Right atrium auricular region (tissue), 2 donors: Measurements from ENCODE around the gene FGF18. TPM values are rescaled to one million over a fixed set of nuclear protein-coding genes. Genes with fewer than 3 reads are reported as not detected.

ENCODE experiments used
- DNase-seq: peaks from one replicate; pipeline ENCODE4 v3.0.0-alpha.2; 2019; ENCODE audit warnings: low spot score
- H3K27ac ChIP-seq, 2 donors: fragments of 200-600 bp; sonication (generic); 1 replicate in 1 of 2; 2 replicates in 1 of 2; pipeline ENCODE4 v1.5.1; 2016 to 2019
- H3K27me3 ChIP-seq, 2 donors: fragments of 200-600 bp; sonication (generic); one replicate each; pipeline versions ENCODE4 v1.5.1 to v1.6.0; 2017 to 2019
- H3K36me3 ChIP-seq: fragments of 200-600 bp; sonication (generic); one replicate; pipeline ENCODE4 v1.5.1; 2016
- H3K4me1 ChIP-seq, 2 donors: fragments of 200-600 bp; sonication (generic); one replicate each; pipeline versions ENCODE4 v1.5.1 to v1.6.0; 2017 to 2019
- H3K4me3 ChIP-seq, 2 donors: fragments of 200-600 bp; sonication (generic); 1 replicate in 1 of 2; 2 replicates in 1 of 2; pipeline ENCODE4 v1.5.1; 2017 to 2019; ENCODE audit warnings: mild to moderate bottlenecking in 1 of 2, moderate library complexity in 1 of 2
- H3K9me3 ChIP-seq, 2 donors: fragments of 200-600 bp; sonication (generic); one replicate each; pipeline ENCODE4 v1.5.1; 2019
- CTCF ChIP-seq, 2 donors: fragments of 200-600 bp; sonication (generic); IDR thresholded peaks; one replicate each; pipeline ENCODE4 v1.5.1; 2019; ENCODE audit warnings: antibody characterized with exemption in 2 of 2
- total RNA-seq, 2 donors: library from RNA; depleted of rRNA; stranded (reverse); fragments of >200 nt; gene quantifications; one replicate each; pipeline ENCODE4 v1.1.0, GENCODE V29; 2016

FGF18 gene
- total RNA-seq, 2 donors from 2014 or later, result 2.2 to 2.7 TPM

GRCh38 chr5:171433352-171433698 is 13.9 kb downstream of the FGF18 start:
- no peaks in the 10 kb centered on the region for H3K36me3 ChIP-seq
- TF ChIP-seq CTCF (IDR thresholded peaks at IDR 0.05), result no peak
- no peak overlapping the region for H3K27ac ChIP-seq
- no peaks in the 10 kb centered on the region for H3K4me1 ChIP-seq
- H3K9me3 ChIP-seq, result no peaks in the 10 kb centered on the region
- no peaks in the 10 kb centered on the region for H3K27me3 ChIP-seq
- no peak for DNase-seq
- no peak overlapping the region for H3K4me3 ChIP-seq

- no peaks in the 10 kb centered on the region for H3K27me3 ChIP-seq
- no peaks in the 10 kb centered on the region for H3K36me3 ChIP-seq
- H3K4me3 ChIP-seq, result no peak overlapping the region
- no peaks in the 10 kb centered on the region for H3K9me3 ChIP-seq
- DNase-seq, result no peak
- no peak overlapping the region for H3K27ac ChIP-seq
- TF ChIP-seq CTCF (IDR thresholded peaks at IDR 0.05), result no peak
- H3K4me1 ChIP-seq, result peaks cover 0 to 5% of the 10 kb centered on the region in 2 donors
These were observed 14.7 kb downstream of the FGF18 start for GRCh38 chr5:171433982-171434676.

GRCh38 chr5:171434874-171435273 is 15.4 kb downstream of the FGF18 start:
- Histone ChIP-seq H3K4me3 (no peak overlapping the region), H3K4me1 (peaks cover 0 to 7% of the 10 kb centered on the region in 2 donors), H3K27ac (no peak overlapping the region), H3K9me3 (no peaks in the 10 kb centered on the region), H3K27me3 (no peaks in the 10 kb centered on the region), H3K36me3 (no peaks in the 10 kb centered on the region)
- DNase-seq, result no peak
- no peak for TF ChIP-seq CTCF (IDR thresholded peaks at IDR 0.05)

- H3K36me3 ChIP-seq, result no peaks in the 10 kb centered on the region
- TF ChIP-seq CTCF (IDR thresholded peaks at IDR 0.05), result no peak
- DNase-seq, result no peak
These were observed 16.5 kb downstream of the FGF18 start for GRCh38 chr5:171435908-171436307.

GRCh38 chr5:171436804-171437285 is 17.4 kb downstream of the FGF18 start:
- Histone ChIP-seq H3K36me3 (no peaks in the 10 kb centered on the region), H3K4me3 (no peak overlapping the region), H3K9me3 (no peaks in the 10 kb centered on the region), H3K27ac (no peak overlapping the region), H3K27me3 (no peaks in the 10 kb centered on the region), H3K4me1 (peaks cover 0 to 18% of the 10 kb centered on the region in 2 donors)
- TF ChIP-seq CTCF (IDR thresholded peaks at IDR 0.05), result no peak
- DNase-seq, result no peak

More at GRCh38 chr5:171435908-171436307, 16.5 kb downstream of the FGF18 start:
- no peak overlapping the region for H3K27ac ChIP-seq
- H3K4me1 ChIP-seq, result peaks cover 0 to 11% of the 10 kb centered on the region in 2 donors
- H3K4me3 ChIP-seq, result no peak overlapping the region
- H3K9me3 ChIP-seq, result no peaks in the 10 kb centered on the region
- H3K27me3 ChIP-seq, result no peaks in the 10 kb centered on the region
